Endothelial cell of umbilical vein (primary cell): ENCODE measurements around the gene SLC44A2. TPM values are rescaled to one million over a fixed set of nuclear protein-coding genes. Genes with fewer than 3 reads are reported as not detected.

ENCODE experiments used
- BruUV-seq: library from RNA; stranded (reverse); fragments of 400-500 nt; replicated peaks from 2 replicates; lab custom pipeline; 2021; lab: Mats Ljungman, UMichigan
- CTCF ChIA-PET: fragments of 300-600, 350-600 bp; sonication (Branson Sonifier 250); formaldehyde crosslinking; loops from one replicate; lab custom pipeline; 2021; ENCODE audit warnings: antibody characterized with exemption, inconsistent platforms; lab: Charles Lee
- POLR2A ChIA-PET: fragments of 300-600, 350-600 bp; sonication (Branson Sonifier 250); formaldehyde crosslinking; loops from one replicate; lab custom pipeline; 2021; ENCODE audit warnings: antibody characterized with exemption, inconsistent platforms; lab: Charles Lee
- DNase-seq: peaks from one replicate; pipeline ENCODE4 v3.0.0-alpha.2; 2011; ENCODE audit warnings: low read depth, low spot score
- FAIRE-seq: peaks from 2 replicates; lab custom pipeline; 2011; peaks lifted over from hg19 to GRCh38; lab: Jason Lieb, UNC
- H2AFZ ChIP-seq: 2 replicates; pipeline ENCODE4 v1.6.0; 2012; ENCODE audit warnings: low read depth, low read length, control low read depth, inconsistent platforms
- H3K27ac ChIP-seq: 2 replicates; pipeline ENCODE4 v1.5.1; 2011; ENCODE audit warnings: low read depth, mild to moderate bottlenecking, control low read depth, low read length, moderate library complexity; ENCODE audit not compliant: insufficient read depth
- H3K27me3 ChIP-seq, 2 experiments: 2 replicates each; pipeline versions ENCODE4 v1.6.0 to v1.6.1; 2011; ENCODE audit warnings: low read length in 2 of 2, mixed read lengths in 1 of 2; ENCODE audit not compliant: control insufficient read depth in 2 of 2, insufficient read depth in 2 of 2
- H3K36me3 ChIP-seq, 2 experiments: 2 replicates in 1 of 2; 3 replicates in 1 of 2; pipeline ENCODE4 v1.5.1; 2011; ENCODE audit warnings: low read length in 2 of 2, mild to moderate bottlenecking in 1 of 2, moderate library complexity in 1 of 2; ENCODE audit not compliant: control insufficient read depth in 2 of 2, insufficient read depth in 2 of 2; ENCODE audit errors: extremely low read depth in 1 of 2
- H3K4me1 ChIP-seq: 3 replicates; pipeline ENCODE4 v1.5.1; 2011; ENCODE audit warnings: mild to moderate bottlenecking, low read length; ENCODE audit not compliant: control insufficient read depth, insufficient read depth; ENCODE audit errors: extremely low read depth
- H3K4me2 ChIP-seq: 2 replicates; pipeline ENCODE4 v1.6.1; 2011; ENCODE audit warnings: low read length, control low read depth, mixed read lengths; ENCODE audit not compliant: insufficient read depth
- H3K4me3 ChIP-seq, 3 experiments: fragments of 200-600 bp in 1 of 3; sonication (generic), shearing (Covaris generic) in 1 of 3; replicated peaks in 1 of 3; 2 replicates each; pipeline ENCODE4 v1.5.1; 2011 to 2016; ENCODE audit warnings: control low read depth in 3 of 3, low read length in 3 of 3, mild to moderate bottlenecking in 2 of 3, inconsistent platforms in 1 of 3, low read depth in 1 of 3, moderate library complexity in 1 of 3; ENCODE audit not compliant: insufficient read depth in 1 of 3
- H3K79me2 ChIP-seq: 2 replicates; pipeline ENCODE4 v1.6.0; 2012; ENCODE audit warnings: low read length, inconsistent platforms; ENCODE audit not compliant: control insufficient read depth, insufficient read depth
- H3K9ac ChIP-seq: replicated peaks from 2 replicates; pipeline ENCODE3; 2011; ENCODE audit warnings: low read length, control low read depth; ENCODE audit not compliant: insufficient read depth; ENCODE audit errors: extremely low read depth
- H3K9me1 ChIP-seq: replicated peaks from 3 replicates; pipeline ENCODE4 v1.6.0; 2011; ENCODE audit warnings: mild to moderate bottlenecking, low read length; ENCODE audit not compliant: control insufficient read depth, insufficient read depth; ENCODE audit errors: extremely low read depth
- H3K9me3 ChIP-seq: replicated peaks from 2 replicates; pipeline ENCODE4 v1.5.1; 2012; ENCODE audit warnings: low read length, inconsistent platforms; ENCODE audit not compliant: control insufficient read depth, insufficient read depth
- H4K20me1 ChIP-seq: replicated peaks from 2 replicates; pipeline ENCODE3; 2011; ENCODE audit warnings: mild to moderate bottlenecking, low read length; ENCODE audit not compliant: control insufficient read depth, insufficient read depth; ENCODE audit errors: extremely low read depth
- EZH2 ChIP-seq: IDR thresholded peaks from 2 replicates; pipeline ENCODE4 v1.6.1; 2012; ENCODE audit warnings: borderline replicate concordance, low read depth, mild to moderate bottlenecking, moderate library complexity, low read length, inconsistent platforms; ENCODE audit not compliant: severe bottlenecking
- FOS ChIP-seq: IDR thresholded peaks from 2 replicates; pipeline ENCODE4 v1.6.1; 2011; ENCODE audit warnings: mild to moderate bottlenecking, low read length, moderate library complexity, borderline replicate concordance; ENCODE audit not compliant: insufficient read depth
- GATA2 ChIP-seq: IDR thresholded peaks from 2 replicates; pipeline ENCODE4 v1.7.0; 2011; ENCODE audit warnings: low read depth, mild to moderate bottlenecking, moderate library complexity, mixed read lengths, low read length; ENCODE audit not compliant: insufficient read length, insufficient read depth
- JUN ChIP-seq: IDR thresholded peaks from 2 replicates; pipeline ENCODE4 v1.6.1; 2011; ENCODE audit warnings: borderline replicate concordance, low read depth; ENCODE audit not compliant: insufficient read length, insufficient read depth
- MYC ChIP-seq: IDR thresholded peaks from one replicate; pipeline ENCODE4 v1.6.1; 2011; ENCODE audit warnings: mild to moderate bottlenecking, low read depth, low read length
- POLR2A ChIP-seq: IDR thresholded peaks from 2 replicates; pipeline ENCODE4 v1.6.1; 2012; ENCODE audit warnings: low read depth, mild to moderate bottlenecking, control low read depth, low read length
- POLR2AphosphoS5 ChIP-seq: IDR thresholded peaks from 2 replicates; pipeline ENCODE4 v1.6.1; 2012; ENCODE audit warnings: low read depth, mild to moderate bottlenecking, control low read depth, low read length, moderate library complexity; ENCODE audit not compliant: insufficient read depth
- dilution Hi-C: fragments of 300-500 bp; cut with MboI; formaldehyde crosslinking; loops from one replicate; pipeline ENCODE4 v1.15.0; 2019; ENCODE audit warnings: low sequenced_read_pairs; ENCODE audit not compliant: extremely low pct_ligation_motif_present
- intact Hi-C: fragments of 100-400 bp; cut with micrococcal nuclease; formaldehyde crosslinking; loops from one replicate; pipeline ENCODE4 v1.10.0; 2022
- polyA plus RNA-seq, 4 experiments: library from polyadenylated mRNA; depleted of rRNA in 3 of 4; stranded (reverse) in 3 of 4; unstranded in 1 of 4; fragments of >200 nt; gene quantifications; 2 replicates each; pipeline versions ENCODE4 v1.2.1 to v1.2.3, GENCODE V29; 2011 to 2012; ENCODE audit warnings: missing spikeins in 1 of 4
- total RNA-seq: library from RNA; stranded (reverse); gene quantifications from 2 replicates; pipeline ENCODE4 v1.2.3, GENCODE V29; 2021
- TF ChIP-seq, protein P1 (sequence below): IDR thresholded peaks from 2 replicates; pipeline ENCODE4 v1.6.1; 2011; ENCODE audit not compliant: insufficient read depth, insufficient read length
- TF ChIP-seq, protein P2 (sequence below), 2 donors: IDR thresholded peaks; 1 replicate in 1 of 2; 2 replicates in 1 of 2; pipeline ENCODE4 v1.5.1; 2011; ENCODE audit warnings: low read length in 2 of 2, mild to moderate bottlenecking in 2 of 2, moderate library complexity in 2 of 2, control low read depth in 1 of 2, inconsistent platforms in 1 of 2, low read depth in 1 of 2; ENCODE audit not compliant: insufficient read depth in 1 of 2; ENCODE audit errors: extremely low read depth in 1 of 2

The SLC44A2 gene
- total and polyA plus RNA-seq, 2 donors (not counting 3 experiments of a cell fraction or from before 2014, with no cell fraction given), result 97.7 to 130 TPM

DNA sequence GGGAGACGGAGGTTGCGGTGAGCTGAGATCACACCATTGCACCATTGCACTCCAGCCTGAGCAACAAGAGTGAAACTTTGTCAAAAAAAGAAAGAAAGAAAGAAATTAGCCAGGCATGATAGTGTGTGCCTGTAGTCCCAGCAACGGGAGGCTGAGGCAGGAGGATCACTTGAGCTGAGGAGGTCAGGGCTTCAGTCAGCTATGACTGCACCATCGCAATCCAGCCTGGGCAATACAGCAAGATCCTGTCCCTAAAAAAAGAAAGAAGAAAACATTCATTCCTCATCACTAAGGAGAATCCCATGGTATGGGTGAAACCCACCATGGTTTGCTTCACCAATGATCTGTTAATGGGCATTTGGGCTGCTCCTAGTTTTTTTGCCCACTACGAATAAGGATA is 25.2 kb upstream of the SLC44A2 start:
- POLR2A ChIA-PET, result no interaction called here
- Histone ChIP-seq H3K27me3 (no peaks in the 10 kb centered on the region), H3K36me3 (no peaks in the 10 kb centered on the region), H3K4me1 (peaks cover 37% of the 10 kb centered on the region), H3K9ac (no peak overlapping the region), H3K9me3 (no peaks in the 10 kb centered on the region), H3K9me1 (no peaks in the 10 kb centered on the region), H2AFZ (no peak overlapping the region), H3K27ac (no peak overlapping the region), H3K4me3 (no peak overlapping the region), H4K20me1 (no peaks in the 10 kb centered on the region), H3K4me2 (no peak overlapping the region), H3K79me2 (peaks cover 12% of the 10 kb centered on the region)
- intact Hi-C loops, result no loop called here
- no peak for DNase-seq
- BruUV-seq, result no TSS peak
- FAIRE-seq, result no peak
- CTCF ChIA-PET, result interaction anchor here (4.3 kb wide), 1 partner anchor 19 kb away, joined by 33 read pairs; no protein-coding TSS in a partner anchor
- TF ChIP-seq, protein P1, sequence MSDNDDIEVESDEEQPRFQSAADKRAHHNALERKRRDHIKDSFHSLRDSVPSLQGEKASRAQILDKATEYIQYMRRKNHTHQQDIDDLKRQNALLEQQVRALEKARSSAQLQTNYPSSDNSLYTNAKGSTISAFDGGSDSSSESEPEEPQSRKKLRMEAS, result no peak
- TF ChIP-seq FOS (no peak), MYC (no peak), JUN (no peak), POLR2A (no peak), EZH2 (no peak), POLR2AphosphoS5 (no peak), GATA2 (no peak)
- TF ChIP-seq, protein P2, sequence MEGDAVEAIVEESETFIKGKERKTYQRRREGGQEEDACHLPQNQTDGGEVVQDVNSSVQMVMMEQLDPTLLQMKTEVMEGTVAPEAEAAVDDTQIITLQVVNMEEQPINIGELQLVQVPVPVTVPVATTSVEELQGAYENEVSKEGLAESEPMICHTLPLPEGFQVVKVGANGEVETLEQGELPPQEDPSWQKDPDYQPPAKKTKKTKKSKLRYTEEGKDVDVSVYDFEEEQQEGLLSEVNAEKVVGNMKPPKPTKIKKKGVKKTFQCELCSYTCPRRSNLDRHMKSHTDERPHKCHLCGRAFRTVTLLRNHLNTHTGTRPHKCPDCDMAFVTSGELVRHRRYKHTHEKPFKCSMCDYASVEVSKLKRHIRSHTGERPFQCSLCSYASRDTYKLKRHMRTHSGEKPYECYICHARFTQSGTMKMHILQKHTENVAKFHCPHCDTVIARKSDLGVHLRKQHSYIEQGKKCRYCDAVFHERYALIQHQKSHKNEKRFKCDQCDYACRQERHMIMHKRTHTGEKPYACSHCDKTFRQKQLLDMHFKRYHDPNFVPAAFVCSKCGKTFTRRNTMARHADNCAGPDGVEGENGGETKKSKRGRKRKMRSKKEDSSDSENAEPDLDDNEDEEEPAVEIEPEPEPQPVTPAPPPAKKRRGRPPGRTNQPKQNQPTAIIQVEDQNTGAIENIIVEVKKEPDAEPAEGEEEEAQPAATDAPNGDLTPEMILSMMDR (IDR thresholded peaks at IDR 0.05; ENCODE audit: extremely low read depth in 1 of 2, insufficient read depth in 1 of 2, low read depth in 1 of 2, low read length in 2 of 2), result no peak
- dilution Hi-C loops, result no loop called here
